ENCODE data around the gene SLC24A3. TPM values are rescaled to one million over a fixed set of nuclear protein-coding genes. Genes with fewer than 3 reads are reported as not detected.

SLC24A3 gene
- total RNA-seq, 2 experiments from 2014 or later, result not detected

DNA sequence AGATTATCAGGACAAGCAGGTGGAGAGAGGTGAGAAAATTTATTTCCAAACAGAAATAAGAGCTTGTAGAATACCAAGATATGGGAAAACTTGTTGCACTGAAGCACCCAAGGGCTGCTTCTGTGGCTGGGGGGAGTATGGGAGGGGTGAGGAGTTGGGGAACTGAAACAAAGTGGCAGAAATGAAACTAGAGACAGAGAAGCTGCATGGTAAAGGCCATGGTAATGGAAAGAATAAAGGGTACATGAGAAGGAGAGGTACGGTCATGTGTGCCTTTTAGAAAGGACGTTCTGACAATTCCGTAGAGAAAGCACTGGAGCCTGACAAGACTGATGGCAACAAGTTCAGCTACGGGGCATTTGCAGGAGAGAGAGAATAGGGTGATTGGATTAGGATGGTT is 494.0 kb downstream of the SLC24A3 start:
- Mint-ChIP-seq H3K36me3 (no peaks in the 10 kb centered on the region), H3K27me3 (no peaks in the 10 kb centered on the region), H3K27ac (no peak overlapping the region), H3K9me3 (ENCODE audit: low read depth) (peaks cover 6% of the 10 kb centered on the region), H3K4me3 (no peak overlapping the region), H3K4me1 (no peaks in the 10 kb centered on the region)
- CTCF ChIA-PET, result no interaction called here
- ATAC-seq, result no peak
- no peak for DNase-seq

DNA sequence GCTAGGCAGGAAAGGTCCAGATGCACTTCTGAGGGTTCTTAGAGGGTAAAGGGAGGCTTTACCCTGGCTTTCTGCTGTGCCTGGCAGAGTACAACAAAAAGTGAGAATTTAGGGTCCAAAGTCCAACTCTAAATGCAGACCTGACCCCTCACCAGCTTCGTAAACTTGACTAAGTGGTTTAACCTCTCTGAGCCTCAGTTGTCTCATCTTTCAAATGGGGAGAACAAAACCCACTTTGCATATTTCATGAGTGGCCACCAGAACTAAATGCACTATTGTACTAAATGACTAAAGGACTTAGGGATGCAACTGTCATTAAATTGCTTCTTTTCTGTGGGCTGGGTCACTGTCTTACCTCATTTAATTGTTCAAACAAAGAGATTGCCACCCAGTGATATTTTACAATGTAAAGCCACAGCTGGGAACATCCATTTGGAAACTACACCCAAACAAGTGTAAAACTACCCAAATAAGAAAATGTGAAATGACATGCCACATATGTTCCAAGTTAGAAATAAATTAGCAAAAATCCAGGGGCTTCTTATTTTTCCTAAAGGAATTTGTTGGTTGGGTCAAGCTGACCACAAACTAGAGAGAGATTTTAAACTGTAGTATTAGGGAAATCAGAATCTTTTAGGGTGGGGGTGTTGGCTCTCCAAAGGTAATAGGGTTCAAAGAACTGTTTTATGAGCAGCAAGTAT is 497.3 kb downstream of the SLC24A3 start:
- no peaks in the 10 kb centered on the region for H3K4me1 Mint-ChIP-seq
- H3K4me3 Mint-ChIP-seq, result no peak overlapping the region
- CTCF ChIA-PET, result no interaction called here

DNA sequence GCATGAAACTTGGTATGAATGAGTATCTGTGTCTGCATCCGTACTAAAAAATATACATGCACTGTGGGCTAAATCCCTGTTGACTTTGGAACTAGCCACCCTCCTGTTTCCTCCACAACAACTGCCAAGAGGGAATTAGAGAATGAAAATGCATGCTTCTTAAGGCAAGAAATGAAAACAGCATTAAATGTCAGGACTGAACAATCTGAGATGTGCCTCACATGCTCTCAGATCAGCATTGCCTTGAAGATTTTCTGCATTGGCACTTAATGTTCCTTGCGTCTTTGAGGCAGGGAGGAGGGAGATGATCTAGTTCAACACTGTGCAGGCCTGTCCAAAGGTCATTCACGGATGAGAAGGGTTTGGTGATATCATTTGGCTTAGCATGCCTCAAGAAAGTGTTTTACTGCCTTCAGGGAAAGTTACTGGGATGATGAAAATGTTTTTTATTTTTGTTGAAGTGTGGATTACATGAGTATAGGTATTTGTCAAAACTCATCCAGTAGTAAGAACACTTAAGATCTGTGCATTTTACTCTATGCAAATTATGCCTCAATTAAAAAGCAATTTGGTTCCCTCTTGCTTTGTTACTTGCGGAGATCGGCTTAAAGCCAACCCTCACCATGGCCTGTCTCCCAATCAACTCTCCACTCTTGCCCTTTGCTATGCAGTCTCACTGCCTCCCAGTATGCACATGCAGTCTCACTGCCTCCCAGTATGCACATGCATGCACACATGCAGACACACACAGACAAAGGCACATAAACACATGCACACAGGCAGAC is 498.1 kb downstream of the SLC24A3 start:
- no peaks in the 10 kb centered on the region for H3K36me3 Mint-ChIP-seq
- no peaks in the 10 kb centered on the region for H3K27me3 Mint-ChIP-seq
- CTCF ChIA-PET, result no interaction called here
- DNase-seq, result no peak
- no peak for ATAC-seq
- H3K27ac Mint-ChIP-seq, result no peak overlapping the region
- H3K4me3 Mint-ChIP-seq, result no peak overlapping the region
- no peaks in the 10 kb centered on the region for H3K4me1 Mint-ChIP-seq
- peaks cover 3% of the 10 kb centered on the region for H3K9me3 Mint-ChIP-seq (ENCODE audit: low read depth)

More for the DNA sequence above, 497.3 kb downstream of the SLC24A3 start:
- Mint-ChIP-seq H3K36me3 (no peaks in the 10 kb centered on the region), H3K9me3 (ENCODE audit: low read depth) (peaks cover 3% of the 10 kb centered on the region), H3K27ac (no peak overlapping the region), H3K27me3 (no peaks in the 10 kb centered on the region)
- ATAC-seq (no peak), DNase-seq (no peak)

DNA sequence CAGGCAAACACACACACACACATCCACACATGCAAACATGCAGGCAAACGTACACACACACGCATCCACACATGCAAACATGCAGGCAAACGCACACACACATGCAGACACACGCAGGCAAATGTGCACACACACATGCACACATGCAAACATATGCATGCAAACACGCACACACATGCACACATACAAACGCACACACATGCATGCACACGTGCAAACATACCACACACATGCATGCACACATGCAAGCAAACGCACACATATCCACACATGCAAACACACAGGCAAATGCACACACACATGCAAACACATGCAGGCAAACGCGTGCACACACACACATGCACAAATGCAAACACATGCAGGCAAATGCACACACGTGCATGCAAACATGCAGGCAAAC is 498.7 kb downstream of the SLC24A3 start:
- peaks cover 3% of the 10 kb centered on the region for H3K9me3 Mint-ChIP-seq (ENCODE audit: low read depth)
- H3K27ac Mint-ChIP-seq, result no peak overlapping the region
- no peaks in the 10 kb centered on the region for H3K4me1 Mint-ChIP-seq
- no peak overlapping the region for H3K4me3 Mint-ChIP-seq
- no peaks in the 10 kb centered on the region for H3K27me3 Mint-ChIP-seq
- H3K36me3 Mint-ChIP-seq, result no peaks in the 10 kb centered on the region
- DNase-seq, result no peak
- ATAC-seq, result no peak
- CTCF ChIA-PET, result no interaction called here

DNA sequence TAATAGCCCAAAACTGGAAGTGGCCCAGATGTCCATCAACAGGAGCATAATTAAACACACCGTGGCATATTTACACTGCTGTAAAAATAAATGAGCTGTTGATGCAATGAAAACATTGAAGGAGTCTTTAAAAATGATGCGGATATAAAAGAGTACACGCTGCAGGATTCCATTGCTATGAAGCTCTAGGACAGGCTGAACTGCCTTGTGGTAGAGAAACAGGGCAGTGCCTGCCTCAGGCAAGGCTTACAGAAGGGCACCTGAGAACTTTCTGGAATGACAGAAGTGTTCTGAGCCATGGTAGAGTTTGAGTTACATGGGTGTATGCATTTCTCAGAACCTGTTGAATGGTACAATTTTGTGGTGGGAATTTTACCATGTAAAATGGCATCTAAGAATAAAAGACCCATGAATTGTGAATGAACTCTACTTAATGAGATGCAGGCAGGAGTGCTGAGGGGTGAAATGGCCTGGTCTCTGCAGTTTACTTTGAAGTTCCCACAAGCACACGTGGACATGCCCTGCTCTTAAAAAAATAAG is 500.3 kb downstream of the SLC24A3 start:
- H3K9me3 Mint-ChIP-seq (ENCODE audit: low read depth), result peaks cover 3% of the 10 kb centered on the region
- DNase-seq (no peak), ATAC-seq (no peak)
- H3K27me3 Mint-ChIP-seq, result no peaks in the 10 kb centered on the region
- CTCF ChIA-PET, result no interaction called here
- H3K4me3 Mint-ChIP-seq, result no peak overlapping the region
- no peak overlapping the region for H3K27ac Mint-ChIP-seq
- no peaks in the 10 kb centered on the region for H3K36me3 Mint-ChIP-seq
- H3K4me1 Mint-ChIP-seq, result no peaks in the 10 kb centered on the region

DNA sequence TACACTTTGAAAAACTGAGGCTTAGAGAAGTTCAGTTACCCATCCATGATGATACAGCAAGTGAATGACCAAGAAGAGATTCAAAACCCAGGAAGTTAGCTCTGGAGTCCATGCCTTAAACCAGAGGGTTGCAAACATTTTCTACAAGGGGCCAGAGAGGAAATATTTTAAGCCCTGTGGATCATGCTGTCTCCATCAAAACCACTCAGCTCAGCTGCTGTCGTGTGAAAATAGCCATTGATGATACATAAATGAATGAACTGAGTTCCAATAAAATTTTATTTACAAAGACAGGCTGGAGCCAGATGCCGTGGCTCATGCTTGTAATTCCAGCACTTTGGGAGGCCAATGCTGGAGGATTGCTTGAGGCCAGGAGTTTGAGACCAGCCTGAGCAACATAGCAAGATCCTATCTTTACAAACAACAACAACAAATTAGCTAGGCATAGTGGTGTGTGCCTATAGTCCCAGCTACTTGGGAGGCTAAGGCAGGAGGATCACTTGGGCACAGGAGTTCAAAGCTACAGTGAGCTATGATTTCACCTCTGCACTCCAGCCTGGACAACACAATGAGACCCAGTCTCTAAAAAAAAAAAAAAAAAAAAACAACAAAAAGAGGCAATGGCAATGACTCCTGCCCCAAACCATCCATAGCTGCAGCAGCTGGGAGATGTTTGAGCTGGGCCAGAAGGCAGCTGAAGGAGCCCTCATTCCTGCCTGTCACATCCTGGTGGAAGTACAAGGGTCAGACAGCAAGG is 501.6 kb downstream of the SLC24A3 start:
- DNase-seq (no peak), ATAC-seq (no peak)
- Mint-ChIP-seq H3K4me1 (no peaks in the 10 kb centered on the region), H3K4me3 (no peak overlapping the region), H3K27ac (no peak overlapping the region), H3K9me3 (ENCODE audit: low read depth) (peaks cover 3% of the 10 kb centered on the region), H3K27me3 (no peaks in the 10 kb centered on the region), H3K36me3 (no peaks in the 10 kb centered on the region)
- CTCF ChIA-PET, result no interaction called here

DNA sequence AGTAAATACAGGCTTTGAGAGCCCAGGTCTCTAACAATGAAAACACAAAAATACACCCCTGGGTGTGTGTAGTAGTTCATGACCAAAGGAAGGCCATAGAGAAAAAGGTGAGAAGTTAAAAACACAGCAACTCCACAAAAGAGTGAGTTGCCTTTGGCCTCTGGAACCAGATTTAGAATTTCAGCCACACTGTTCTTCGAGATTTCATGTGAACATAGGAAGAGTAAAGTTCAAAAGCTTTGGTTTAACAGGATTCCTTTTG is 502.1 kb downstream of the SLC24A3 start:
- Mint-ChIP-seq H3K4me3 (no peak overlapping the region), H3K9me3 (ENCODE audit: low read depth) (peaks cover 3% of the 10 kb centered on the region), H3K4me1 (no peaks in the 10 kb centered on the region), H3K27me3 (no peaks in the 10 kb centered on the region), H3K36me3 (no peaks in the 10 kb centered on the region), H3K27ac (no peak overlapping the region)
- ATAC-seq, result no peak
- CTCF ChIA-PET, result no interaction called here
- DNase-seq, result no peak

DNA sequence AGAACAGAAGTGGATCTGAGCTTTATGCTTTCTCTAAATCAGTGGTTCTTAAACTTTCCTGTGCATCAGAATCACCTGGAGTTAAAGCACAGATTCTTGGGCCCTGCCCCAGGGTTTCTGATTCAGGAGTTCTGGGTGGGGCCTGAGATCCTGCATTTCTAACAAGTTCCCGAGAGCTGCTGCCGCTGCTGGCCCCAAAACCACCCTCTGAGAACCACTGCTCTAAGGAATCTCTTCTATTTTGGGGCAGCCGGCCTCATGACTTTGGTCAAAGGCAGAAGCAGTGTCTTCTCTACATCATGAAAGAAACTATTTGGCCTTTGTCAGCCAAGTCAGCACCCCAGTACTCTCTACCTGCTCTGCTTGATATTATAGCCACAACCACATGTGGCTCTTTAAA is 503.5 kb downstream of the SLC24A3 start:
- H3K4me1 Mint-ChIP-seq, result no peaks in the 10 kb centered on the region
- no peaks in the 10 kb centered on the region for H3K36me3 Mint-ChIP-seq
- CTCF ChIA-PET, result no interaction called here
- ATAC-seq (no peak), DNase-seq (no peak)
- H3K4me3 Mint-ChIP-seq, result no peak overlapping the region
- no peaks in the 10 kb centered on the region for H3K27me3 Mint-ChIP-seq
- H3K9me3 Mint-ChIP-seq (ENCODE audit: low read depth), result peaks cover 1% of the 10 kb centered on the region
- H3K27ac Mint-ChIP-seq, result no peak overlapping the region

DNA sequence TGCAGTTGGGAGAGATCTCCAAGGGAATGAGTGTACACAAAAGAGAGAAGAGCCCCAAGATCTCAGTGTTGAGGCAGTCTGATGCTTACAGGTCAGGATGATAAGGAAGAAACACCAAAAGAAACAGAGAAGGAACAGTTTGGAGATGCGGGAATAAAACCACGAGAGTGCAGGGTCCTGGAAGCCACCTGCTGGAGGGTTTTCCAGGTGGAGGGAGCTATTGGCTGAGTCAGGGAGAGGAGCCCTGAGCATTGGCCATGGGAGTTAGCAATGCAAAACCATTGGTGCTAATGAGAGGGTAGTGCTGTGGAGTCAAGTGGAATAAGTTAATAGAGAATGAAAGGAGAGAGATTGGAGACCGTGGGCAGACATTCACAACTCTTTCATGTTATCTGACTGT is 506.4 kb downstream of the SLC24A3 start:
- Mint-ChIP-seq H3K36me3 (no peaks in the 10 kb centered on the region), H3K4me1 (no peaks in the 10 kb centered on the region), H3K27me3 (no peaks in the 10 kb centered on the region), H3K4me3 (no peak overlapping the region), H3K27ac (no peak overlapping the region), H3K9me3 (ENCODE audit: low read depth) (no peaks in the 10 kb centered on the region)
- DNase-seq (no peak), ATAC-seq (no peak)
- CTCF ChIA-PET, result no interaction called here

DNA sequence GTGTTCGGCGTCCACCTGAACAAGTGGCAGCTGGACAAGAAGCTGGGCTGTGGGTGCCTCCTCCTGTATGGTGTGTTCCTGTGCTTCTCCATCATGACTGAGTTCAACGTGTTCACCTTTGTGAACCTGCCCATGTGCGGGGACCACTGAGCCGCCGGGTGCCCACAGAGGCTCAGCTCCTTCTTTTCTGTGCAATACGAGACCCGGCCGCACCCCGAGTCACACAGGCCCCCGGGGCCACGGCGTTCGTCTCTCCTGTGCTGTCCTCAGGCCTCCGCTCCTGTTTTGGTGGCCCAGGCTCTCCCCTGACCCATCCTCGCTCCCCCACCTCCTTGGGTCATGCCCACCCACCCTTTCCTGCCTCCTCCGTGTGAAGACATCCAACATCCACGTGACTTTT is 508.5 kb downstream of the SLC24A3 start:
- H3K4me1 Mint-ChIP-seq, result no peaks in the 10 kb centered on the region
- ATAC-seq, result no peak

DNA sequence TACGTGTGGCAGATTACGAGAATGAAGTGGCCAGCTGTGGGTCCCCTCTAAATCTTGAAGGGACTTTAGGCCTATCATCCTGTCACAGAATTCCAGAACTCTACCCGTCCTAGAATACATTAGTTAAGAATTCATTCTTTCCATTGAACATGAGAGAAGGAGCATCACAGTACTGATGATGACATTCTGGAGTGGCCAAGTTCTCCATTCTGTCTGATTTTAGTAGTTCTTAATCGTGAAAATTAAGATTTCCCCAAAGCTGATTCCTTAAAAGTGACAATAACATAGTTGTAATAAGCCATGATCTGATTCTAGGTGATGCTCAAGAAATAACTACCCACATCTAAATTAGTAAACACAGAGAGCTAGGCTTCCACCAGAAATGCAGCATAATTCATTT is 510.6 kb downstream of the SLC24A3 start:
- Mint-ChIP-seq H3K9me3 (ENCODE audit: low read depth) (no peaks in the 10 kb centered on the region), H3K4me3 (no peak overlapping the region), H3K27me3 (no peaks in the 10 kb centered on the region), H3K4me1 (no peaks in the 10 kb centered on the region), H3K27ac (no peak overlapping the region), H3K36me3 (no peaks in the 10 kb centered on the region)
- DNase-seq (no peak), ATAC-seq (no peak)
- CTCF ChIA-PET, result no interaction called here

More for the DNA sequence above, 508.5 kb downstream of the SLC24A3 start:
- DNase-seq, result no peak
- H3K4me3 Mint-ChIP-seq, result no peak overlapping the region
- CTCF ChIA-PET, result no interaction called here
- no peaks in the 10 kb centered on the region for H3K9me3 Mint-ChIP-seq (ENCODE audit: low read depth)
- no peaks in the 10 kb centered on the region for H3K36me3 Mint-ChIP-seq
- no peak overlapping the region for H3K27ac Mint-ChIP-seq
- no peaks in the 10 kb centered on the region for H3K27me3 Mint-ChIP-seq

DNA sequence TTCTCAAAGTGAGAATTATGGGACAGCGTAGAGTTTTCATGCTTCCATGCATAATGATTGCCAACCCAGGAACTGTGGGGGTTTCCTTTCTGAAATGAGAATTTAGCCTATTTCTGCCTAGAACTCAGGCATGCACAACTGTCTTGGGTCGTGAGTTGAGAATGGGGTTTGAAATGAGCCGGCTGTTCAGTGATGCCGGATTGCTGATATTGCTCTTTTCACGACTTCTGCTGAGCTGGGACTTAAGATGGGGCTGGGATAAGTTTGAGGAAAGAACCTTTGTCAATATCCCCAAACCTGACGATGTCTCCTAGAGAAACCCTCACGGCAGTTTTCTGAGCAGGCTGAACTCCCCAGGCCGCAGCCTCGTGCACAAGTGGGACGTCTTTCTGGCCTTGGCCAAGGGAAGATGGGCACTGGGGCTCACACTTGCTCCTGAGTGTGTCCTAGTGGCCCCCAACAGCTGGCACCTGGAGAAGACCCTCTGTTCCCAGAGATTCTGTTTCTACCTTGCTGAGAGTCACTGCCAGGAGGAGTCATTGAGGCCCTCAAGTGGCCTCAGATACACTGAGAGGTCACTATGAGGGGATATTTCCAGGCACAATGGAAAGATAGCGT is 511.5 kb downstream of the SLC24A3 start:
- no peak overlapping the region for H3K4me3 Mint-ChIP-seq
- H3K36me3 Mint-ChIP-seq, result no peaks in the 10 kb centered on the region
- H3K27me3 Mint-ChIP-seq, result no peaks in the 10 kb centered on the region
- DNase-seq (no peak), ATAC-seq (no peak)
- H3K4me1 Mint-ChIP-seq, result no peaks in the 10 kb centered on the region
- CTCF ChIA-PET, result no interaction called here
- H3K9me3 Mint-ChIP-seq (ENCODE audit: low read depth), result no peaks in the 10 kb centered on the region
- H3K27ac Mint-ChIP-seq, result no peak overlapping the region

DNA sequence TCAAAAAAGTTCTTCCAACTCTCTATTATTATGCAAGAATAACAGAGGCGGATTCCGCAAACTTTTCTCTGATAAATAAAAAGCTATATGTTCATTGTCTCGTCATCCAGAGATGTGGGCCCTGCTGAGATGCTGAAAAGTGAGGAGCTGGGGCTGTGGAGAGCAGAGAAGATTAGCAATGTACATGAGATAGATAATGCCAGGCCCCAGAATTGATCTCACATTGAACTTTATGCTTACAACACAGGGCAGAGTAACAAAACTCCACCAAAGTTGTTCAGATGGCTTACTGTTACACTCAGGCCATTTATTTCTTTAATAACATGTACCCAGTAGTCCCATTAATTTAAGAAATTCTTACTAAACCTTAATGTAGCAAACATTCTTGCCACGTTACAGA is 512.9 kb downstream of the SLC24A3 start:
- no peaks in the 10 kb centered on the region for H3K9me3 Mint-ChIP-seq (ENCODE audit: low read depth)
- no peak overlapping the region for H3K4me3 Mint-ChIP-seq
- ATAC-seq, result no peak
- no peak overlapping the region for H3K27ac Mint-ChIP-seq
- no peaks in the 10 kb centered on the region for H3K4me1 Mint-ChIP-seq
- no peaks in the 10 kb centered on the region for H3K27me3 Mint-ChIP-seq
- H3K36me3 Mint-ChIP-seq, result no peaks in the 10 kb centered on the region
- CTCF ChIA-PET, result no interaction called here
- no peak for DNase-seq
